NCI-H2029 (cell line): ENCODE results near the gene MYO3B.
"Not testable (repeated sequence)": the region's sequence is repeated elsewhere in the genome, so short reads cannot be mapped to it uniquely, and the experiment has no call there.

ENCODE experiments used
- DNase-seq: peaks from one replicate; lab custom pipeline; 2025; lab: John Stamatoyannopoulos, UW

Gene MYO3B

GRCh38 chr2:170263728-170264521, 86.0 kb downstream of the MYO3B start:
- peak; percentile 8 for DNase-seq

DNA sequence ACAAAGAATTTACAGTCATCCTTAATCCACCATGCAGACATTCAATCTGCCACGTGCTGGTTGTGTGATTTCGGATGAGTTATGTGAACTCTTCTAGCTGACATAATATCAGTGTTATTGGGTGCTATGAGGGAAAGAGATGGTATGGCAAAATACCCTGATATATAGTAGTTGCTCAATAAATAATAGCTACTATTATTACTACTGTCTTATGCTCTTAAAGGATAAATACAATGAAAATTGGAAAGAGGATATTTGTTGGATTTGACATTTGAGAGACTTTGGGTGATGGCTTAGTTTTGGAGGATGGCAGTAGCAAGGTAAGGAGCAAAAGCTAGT, 86.5 kb downstream of the MYO3B start:
- DNase-seq = no peak

DNA sequence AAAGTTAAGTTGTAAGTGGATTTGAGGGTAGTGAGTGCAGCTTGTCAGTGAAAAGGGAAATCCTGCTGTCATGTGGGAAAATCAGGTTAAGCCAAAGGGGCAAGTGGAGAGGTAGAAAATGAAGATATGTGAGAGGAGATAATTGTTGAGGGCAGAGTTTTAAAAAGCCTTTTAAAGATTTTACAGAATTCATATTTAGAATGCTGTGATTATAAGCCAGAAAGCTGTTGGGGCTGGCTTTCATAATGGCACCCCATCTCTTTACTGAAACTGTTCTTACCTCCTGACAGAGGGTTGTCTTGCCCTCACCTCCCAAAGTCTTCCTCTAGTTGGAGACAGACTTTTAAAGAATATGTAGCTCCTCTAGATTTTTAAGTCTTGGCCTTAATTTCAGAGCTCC, 86.9 kb downstream of the MYO3B start:
- no peak for DNase-seq

- no peak for DNase-seq
Measured at GRCh38 chr2:170265321-170265720, 87.4 kb downstream of the MYO3B start.

- no peak for DNase-seq
Measured at GRCh38 chr2:170266358-170266757, 88.4 kb downstream of the MYO3B start.

DNA sequence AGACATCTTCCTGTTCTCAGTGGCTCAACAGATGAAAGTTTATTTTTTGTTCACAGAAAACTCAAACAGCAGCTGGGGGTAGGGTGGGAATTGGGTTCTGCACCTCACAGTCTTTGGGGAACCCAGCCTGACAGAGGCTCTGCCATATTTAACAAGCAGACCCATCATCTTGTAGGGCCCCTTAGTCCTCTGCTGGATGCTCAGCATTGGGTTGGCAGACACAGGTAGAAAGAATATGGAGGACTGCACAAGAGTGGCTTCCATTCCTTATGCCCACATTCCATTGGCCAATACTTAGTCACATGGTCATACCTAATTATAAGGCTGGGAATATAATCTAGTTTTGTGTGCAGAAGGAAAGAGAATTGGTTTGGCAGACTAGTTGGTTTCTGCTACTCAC, 89.1 kb downstream of the MYO3B start:
- no peak for DNase-seq

DNA sequence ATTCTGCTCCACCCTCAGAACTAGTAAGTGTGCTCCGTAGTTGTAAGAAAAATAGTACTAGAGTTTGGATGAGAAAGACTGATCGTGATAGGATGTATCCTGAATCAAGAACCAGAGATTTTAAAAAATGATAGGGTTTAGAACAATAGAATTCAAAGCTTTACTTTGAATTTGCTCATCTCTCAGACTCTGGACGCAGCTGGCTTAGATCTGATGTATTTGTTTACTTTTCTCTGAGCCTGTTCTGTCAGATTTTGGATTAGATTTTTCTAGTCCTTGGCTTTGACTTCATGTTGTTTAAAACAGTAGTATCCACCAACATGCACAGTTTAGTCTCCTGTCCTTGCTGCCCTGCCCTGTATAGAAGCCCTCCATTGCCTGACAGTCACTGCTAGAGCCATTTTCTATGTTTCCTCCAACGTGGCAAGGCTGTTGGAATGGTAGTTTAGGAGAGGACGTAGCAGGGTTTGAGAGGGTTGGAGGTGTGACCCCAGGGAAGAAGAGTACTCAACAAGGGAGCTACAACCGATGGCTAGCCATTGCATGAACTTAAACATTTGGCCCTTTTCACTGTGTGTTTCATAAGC, 92.4 kb downstream of the MYO3B start:
- DNase-seq = no peak

DNA sequence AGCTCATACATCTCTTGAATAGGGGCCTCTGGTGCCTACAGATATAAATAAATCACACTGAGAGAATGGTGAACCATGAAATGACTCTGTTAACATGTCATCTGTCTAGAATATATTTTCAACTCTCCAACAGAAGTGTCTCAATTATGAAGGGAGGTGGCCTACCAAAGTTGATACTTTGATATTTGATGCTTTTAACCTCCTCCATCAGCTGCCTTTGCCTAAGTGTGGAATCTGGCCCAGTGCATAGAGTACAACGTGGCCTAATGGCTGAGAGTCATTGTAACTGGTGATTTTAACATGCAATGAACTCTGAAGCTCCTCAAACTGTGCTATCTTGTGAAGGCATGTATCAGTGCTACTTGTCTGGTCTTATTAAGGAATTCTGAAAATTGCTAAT, 93.4 kb downstream of the MYO3B start:
- peak; percentile 68 for DNase-seq

GRCh38 chr2:170276056-170276455, 98.1 kb downstream of the MYO3B start:
- DNase-seq = no peak

DNA sequence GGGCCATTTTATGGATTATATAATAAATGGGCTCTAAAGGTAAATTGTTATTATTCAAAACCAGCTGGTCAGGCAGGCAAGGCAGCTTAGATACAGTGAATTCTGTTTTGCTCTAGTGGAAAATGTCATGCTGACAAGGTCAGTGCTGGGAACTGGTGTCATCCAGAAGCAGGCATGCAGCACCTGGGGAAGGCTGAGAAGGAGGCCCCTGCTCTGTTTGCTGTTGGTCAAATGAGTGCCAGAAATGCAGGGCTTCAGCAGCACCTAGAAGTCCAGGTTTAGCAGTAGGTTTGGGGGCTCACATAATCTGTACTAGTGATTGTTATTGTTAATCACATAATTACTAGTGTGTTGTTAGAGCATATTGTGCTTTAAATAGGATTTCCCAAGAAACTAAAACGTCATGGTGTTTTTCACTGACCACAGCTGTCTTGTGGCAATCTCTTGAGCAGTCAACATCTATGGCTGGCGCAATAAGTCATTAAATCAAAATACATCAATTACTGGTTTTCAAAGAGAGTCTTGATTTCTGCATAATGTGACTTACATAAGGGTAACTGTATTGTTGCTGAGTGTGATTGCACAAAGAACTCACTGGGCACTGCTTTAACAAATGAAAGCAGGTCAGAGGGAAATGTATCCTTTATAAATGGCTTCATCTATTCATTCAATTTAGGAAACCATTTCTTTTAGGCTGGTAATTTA, 99.1 kb downstream of the MYO3B start:
- DNase-seq = no peak

DNA sequence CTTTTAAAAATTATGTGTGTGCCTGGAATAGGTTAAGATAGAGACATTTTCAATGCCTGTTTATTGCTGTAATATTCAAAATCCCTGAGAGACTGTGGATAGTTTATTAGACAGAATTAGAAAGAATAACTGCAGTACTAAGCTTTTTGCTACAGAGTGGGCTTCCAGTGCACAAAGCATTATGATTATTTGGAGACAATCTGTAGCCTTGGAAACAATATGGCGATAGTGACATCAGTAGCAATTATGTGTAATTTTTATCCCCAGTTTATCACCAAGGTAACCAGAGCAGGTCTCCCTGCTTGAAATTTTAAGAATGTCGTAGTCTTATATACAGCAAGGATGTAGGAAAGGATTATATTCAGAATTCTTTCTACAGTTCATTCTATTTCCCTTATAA, 100.0 kb downstream of the MYO3B start:
- no peak for DNase-seq

DNA sequence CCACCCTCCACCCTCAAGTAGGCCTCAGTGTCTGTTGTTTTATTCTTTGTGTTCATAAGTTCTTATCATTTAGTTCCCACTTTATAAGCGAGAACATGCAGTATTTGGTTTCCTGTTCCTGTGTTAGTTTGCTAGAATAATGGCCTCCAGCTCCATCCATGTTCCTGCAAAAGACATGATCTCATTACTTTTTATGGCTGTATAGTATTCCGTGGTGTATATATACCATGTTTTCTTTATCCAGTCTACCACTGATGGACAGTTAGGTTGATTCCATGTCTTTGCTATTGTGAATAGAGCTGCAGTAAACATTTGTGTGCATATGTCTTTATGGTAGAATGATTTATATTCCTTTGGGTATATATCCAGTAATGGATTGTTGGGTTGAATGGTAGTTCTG, 101.7 kb downstream of the MYO3B start:
- DNase-seq = not testable (repeated sequence)

DNA sequence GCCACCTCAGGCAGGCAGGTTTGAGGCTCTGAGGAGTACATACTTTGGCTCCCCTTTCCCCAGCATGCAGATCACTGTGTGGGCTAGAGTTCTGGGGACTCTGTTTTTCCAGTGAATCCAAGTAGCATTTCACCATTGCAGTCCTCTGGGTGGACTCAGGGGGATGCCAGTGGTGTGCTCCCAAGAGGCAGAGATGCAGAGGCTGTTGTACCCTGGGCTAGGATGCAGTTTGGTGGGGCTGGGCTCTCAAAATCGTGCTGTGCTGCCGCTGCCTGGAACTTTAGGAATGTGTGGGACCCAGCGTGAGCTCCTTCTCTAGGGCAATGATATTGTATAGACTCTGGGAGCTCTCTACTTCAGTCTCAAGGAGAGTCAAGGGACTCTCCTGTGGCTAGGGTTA, 104.9 kb downstream of the MYO3B start:
- no peak for DNase-seq

- no peak for DNase-seq
Measured at GRCh38 chr2:170284205-170284604, 106.3 kb downstream of the MYO3B start.

DNA sequence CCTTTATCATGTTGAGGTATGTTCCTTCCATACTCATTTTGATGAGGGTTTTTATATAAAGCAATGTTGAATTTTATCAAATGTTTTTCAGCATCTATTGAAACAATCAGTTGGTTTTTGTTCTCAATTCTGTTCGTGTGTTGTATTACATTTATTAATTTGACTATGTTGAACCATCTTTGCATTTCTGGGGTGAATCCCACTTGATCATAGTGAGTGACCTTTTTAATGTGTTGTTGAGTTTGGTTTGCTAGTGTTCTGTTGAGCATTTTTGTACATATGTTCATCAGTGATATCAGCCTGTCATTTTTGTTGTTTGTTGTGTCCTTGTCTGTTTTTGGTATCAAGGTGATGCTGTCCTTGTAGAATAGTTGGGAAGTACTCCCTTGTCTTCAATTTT, 110.9 kb downstream of the MYO3B start:
- DNase-seq = no peak

DNA sequence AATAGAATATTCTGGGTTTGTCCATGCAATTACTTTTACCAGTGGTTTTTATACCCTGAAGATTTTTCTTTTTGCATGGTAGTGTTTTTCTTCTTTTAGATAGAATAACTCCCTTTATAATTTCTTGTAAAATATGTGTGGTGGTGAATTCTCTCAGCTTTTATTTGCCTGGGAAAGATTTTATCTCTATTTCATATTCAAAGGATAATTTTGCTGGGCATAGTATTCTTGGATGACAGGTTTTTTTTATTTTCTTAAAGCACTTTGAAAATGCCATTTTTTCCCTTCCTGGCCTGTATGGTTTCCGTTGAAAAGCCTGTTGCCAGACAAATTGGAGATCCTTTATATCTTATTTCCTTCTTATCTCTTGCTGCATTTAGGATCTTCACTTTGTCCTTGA, 113.5 kb downstream of the MYO3B start:
- no peak for DNase-seq

DNA sequence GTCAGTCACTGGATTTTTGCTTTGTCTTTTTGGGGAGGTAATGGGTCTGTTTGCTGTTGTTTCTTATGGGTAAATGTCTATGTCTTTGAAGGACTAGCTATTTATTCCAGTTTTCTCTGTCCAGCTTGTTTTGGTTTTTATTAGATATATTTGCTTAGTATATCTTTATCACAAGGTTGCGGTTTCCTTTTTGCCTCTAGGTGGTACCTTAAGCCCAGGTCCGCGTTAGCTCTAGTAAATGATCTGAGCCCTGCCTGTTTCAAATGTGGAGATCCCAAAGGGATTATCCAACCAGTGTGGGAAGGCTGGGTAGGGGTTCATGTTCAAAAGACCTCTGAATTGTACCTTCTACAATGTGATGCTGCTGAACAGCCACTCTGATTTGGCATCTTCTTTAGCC, 114.5 kb downstream of the MYO3B start:
- DNase-seq = no peak

- no peak for DNase-seq
Measured at GRCh38 chr2:170297496-170297895, 119.5 kb downstream of the MYO3B start.

- DNase-seq = no peak
Measured at GRCh38 chr2:170298115-170298514, 120.2 kb downstream of the MYO3B start.

- DNase-seq = no peak
Measured at GRCh38 chr2:170298861-170299429, 121.0 kb downstream of the MYO3B start.

DNA sequence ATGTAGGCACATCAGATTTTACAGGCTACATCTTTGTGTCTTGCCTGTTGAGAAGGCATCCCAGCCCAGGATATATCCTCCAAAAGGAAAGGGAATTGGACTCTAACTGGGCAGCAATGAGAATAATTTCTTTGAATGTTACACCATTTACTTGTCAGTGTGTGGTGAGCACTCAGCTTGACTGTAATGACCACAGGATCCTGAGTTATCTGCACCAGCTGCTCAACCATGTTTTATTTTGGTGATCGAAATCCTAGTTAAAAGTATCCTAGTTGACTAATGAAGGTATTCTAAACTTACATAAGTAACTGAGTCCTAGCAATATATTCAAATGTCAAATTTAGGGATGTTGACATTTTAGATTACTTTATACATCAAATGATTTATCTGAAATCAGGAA, 123.0 kb downstream of the MYO3B start:
- DNase-seq = no peak

- no peak for DNase-seq
Measured at GRCh38 chr2:170301626-170302025, 123.7 kb downstream of the MYO3B start.

DNA sequence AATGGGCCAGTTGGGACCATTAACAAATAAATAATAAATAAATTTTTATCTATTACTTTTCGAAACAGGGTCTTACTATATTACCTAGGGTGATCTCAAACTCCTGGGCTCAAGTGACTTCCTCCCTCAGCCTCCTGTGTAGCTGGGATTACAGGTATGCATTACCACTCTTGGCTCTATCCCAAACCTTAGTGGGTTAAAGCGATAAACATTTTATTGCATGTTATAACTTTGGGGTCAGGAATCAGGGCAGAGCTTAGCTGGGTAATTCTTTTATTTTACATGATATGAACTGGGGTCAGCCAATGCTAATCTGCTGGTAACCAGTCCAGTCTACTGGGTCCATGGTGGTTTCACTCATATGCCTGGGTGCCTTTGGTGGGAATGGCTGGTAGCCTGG, 127.8 kb downstream of the MYO3B start:
- no peak for DNase-seq
